DMS79 treated with DMSO at 0.1 percent for 48 hours (cell line): Measurements from ENCODE around the gene TLK2.
"Not testable (repeated sequence)": the region's sequence is repeated elsewhere in the genome, so short reads cannot be mapped to it uniquely, and the experiment has no call there.

Experiments
- DNase-seq: peaks from one replicate; lab custom pipeline; 2025; lab: John Stamatoyannopoulos, UW

The TLK2 gene

GRCh38 chr17:62478424-62478879, at the start of gene TLK2:
Gene TLK2, plus strand, starts transcription at chr17:62478825. Its CDS starts 2,301 bp downstream, at chr17:62481126.
- DNase-seq, result peak; percentile 32

GRCh38 chr17:62435251-62435650, 43.4 kb upstream of the TLK2 start:
- not testable (repeated sequence) for DNase-seq

GRCh38 chr17:62441181-62441580, 37.4 kb upstream of the TLK2 start:
- DNase-seq, result not testable (repeated sequence)

- no peak for DNase-seq
These were observed 34.6 kb upstream of the TLK2 start for GRCh38 chr17:62444063-62444462.

GRCh38 chr17:62445791-62446190, 32.8 kb upstream of the TLK2 start:
- not testable (repeated sequence) for DNase-seq

GRCh38 chr17:62452195-62452594, 26.4 kb upstream of the TLK2 start:
- DNase-seq, result not testable (repeated sequence)

GRCh38 chr17:62453041-62453440, 25.6 kb upstream of the TLK2 start:
- DNase-seq, result not testable (repeated sequence)

- not testable (repeated sequence) for DNase-seq
These were observed 25.0 kb upstream of the TLK2 start for GRCh38 chr17:62453656-62454055.

- not testable (repeated sequence) for DNase-seq
These were observed 24.5 kb upstream of the TLK2 start for GRCh38 chr17:62454111-62454510.

GRCh38 chr17:62456016-62456415, 22.6 kb upstream of the TLK2 start:
- DNase-seq, result no peak

GRCh38 chr17:62458483-62458882, 20.1 kb upstream of the TLK2 start:
- not testable (repeated sequence) for DNase-seq

- not testable (repeated sequence) for DNase-seq
These were observed 14.2 kb upstream of the TLK2 start for GRCh38 chr17:62464422-62464821.

GRCh38 chr17:62465271-62465670, 13.4 kb upstream of the TLK2 start:
- DNase-seq, result not testable (repeated sequence)

GRCh38 chr17:62470666-62471379, 7.8 kb upstream of the TLK2 start:
- DNase-seq, result peak; percentile 15

- not testable (repeated sequence) for DNase-seq
These were observed 7.2 kb upstream of the TLK2 start for GRCh38 chr17:62471380-62471880.

GRCh38 chr17:62473030-62473982, 5.3 kb upstream of the TLK2 start:
- DNase-seq, result not testable (repeated sequence)

- DNase-seq, result not testable (repeated sequence)
These were observed 1.5 kb upstream of the TLK2 start for GRCh38 chr17:62477111-62477510.

GRCh38 chr17:62477718-62478408, 762 bp upstream of the TLK2 start:
- DNase-seq, result not testable (repeated sequence)

- DNase-seq, result not testable (repeated sequence)
These were observed 434 bp downstream of the TLK2 start for GRCh38 chr17:62478880-62479638.

GRCh38 chr17:62479639-62480258, 1.1 kb downstream of the TLK2 start:
- peak; percentile 0 for DNase-seq

- DNase-seq, result not testable (repeated sequence)
These were observed 3.9 kb downstream of the TLK2 start for GRCh38 chr17:62482553-62482952.
